GM06990 (cell line): ENCODE data around the gene MYT1.
"Not testable (repeated sequence)": the region's sequence is repeated elsewhere in the genome, so short reads cannot be mapped to it uniquely, and the experiment has no call there.

Experiments
- DNase-seq: peaks from one replicate; pipeline ENCODE4 v3.0.0-alpha.2; 2011; ENCODE audit not compliant: insufficient read length; ENCODE audit errors: extremely low read depth
- H3K27me3 ChIP-seq: replicated peaks from 2 replicates; pipeline ENCODE4 v1.6.0; 2011; ENCODE audit warnings: low read length; ENCODE audit not compliant: control insufficient read depth, insufficient read depth
- H3K36me3 ChIP-seq: 2 replicates; pipeline ENCODE4 v1.5.1; 2011; ENCODE audit warnings: low read length; ENCODE audit not compliant: control insufficient read depth, insufficient read depth
- H3K4me3 ChIP-seq: replicated peaks from 2 replicates; pipeline ENCODE4 v1.5.1; 2011; ENCODE audit warnings: low read depth, mild to moderate bottlenecking, control low read depth, low read length
- CTCF ChIP-seq: IDR thresholded peaks from 2 replicates; pipeline ENCODE4 v1.5.1; 2011; ENCODE audit warnings: low read length, control low read depth, mild to moderate bottlenecking, inconsistent platforms; ENCODE audit not compliant: insufficient read depth, poor library complexity, severe bottlenecking

Gene MYT1

DNA sequence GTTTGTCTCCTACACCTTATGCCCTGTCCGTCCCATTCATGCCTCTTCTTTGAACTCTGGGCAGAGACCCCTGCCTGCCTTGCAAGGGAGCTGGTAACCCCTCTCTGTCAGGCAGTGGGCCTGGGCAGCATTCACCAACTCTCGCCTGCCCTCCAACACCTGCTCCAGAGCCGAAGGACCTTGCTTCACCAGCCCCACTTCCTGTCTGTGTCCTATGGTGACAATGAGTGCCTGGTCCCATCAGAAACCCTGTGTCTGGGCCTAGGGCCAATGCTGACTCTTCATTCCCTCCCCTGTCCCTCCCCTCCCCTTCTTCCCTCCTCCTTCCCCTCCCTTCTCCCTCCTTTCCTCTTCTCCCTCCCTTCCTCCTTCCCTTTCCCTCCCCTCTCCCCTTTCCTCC is 68.5 kb downstream of the MYT1 start:
- no peak for TF ChIP-seq CTCF
- Histone ChIP-seq H3K36me3 (no peaks in the 10 kb centered on the region), H3K27me3 (no peaks in the 10 kb centered on the region; the same call in 1 of the 2 replicates), H3K4me3 (no peak overlapping the region)
- no peak for DNase-seq

GRCh38 chr20:64233725-64234124 is 69.5 kb downstream of the MYT1 start:
- DNase-seq: no peak
- Histone ChIP-seq H3K27me3 (no peaks in the 10 kb centered on the region), H3K36me3 (no peaks in the 10 kb centered on the region), H3K4me3 (no peak overlapping the region)
- no peak for TF ChIP-seq CTCF

DNA sequence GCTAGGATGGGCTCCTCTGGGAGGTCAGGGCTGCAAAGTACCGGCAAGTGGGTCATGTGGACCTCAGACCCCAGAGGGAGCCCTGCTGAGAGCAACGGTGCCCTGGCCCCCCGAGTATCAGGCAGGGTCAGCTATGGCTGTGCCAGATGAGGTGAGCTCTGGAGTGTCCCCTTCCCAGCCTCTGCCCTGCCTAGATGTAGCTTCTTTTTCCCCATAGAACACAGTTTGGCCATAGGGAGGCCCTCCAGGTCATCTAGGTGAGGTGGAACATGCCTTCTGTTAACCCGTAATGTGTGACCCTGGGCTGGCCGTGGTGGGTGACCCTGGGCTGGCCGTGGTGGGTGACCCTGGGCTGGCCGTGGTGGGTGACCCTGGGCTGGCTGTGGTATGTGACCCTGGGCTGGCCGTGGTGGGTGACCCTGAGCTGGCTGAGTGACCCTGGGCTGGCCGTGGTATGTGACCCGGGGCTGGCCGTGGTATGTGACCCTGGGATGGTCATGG is 70.1 kb downstream of the MYT1 start:
- no peaks in the 10 kb centered on the region for H3K27me3 ChIP-seq
- no peaks in the 10 kb centered on the region for H3K36me3 ChIP-seq
- TF ChIP-seq CTCF: no peak
- H3K4me3 ChIP-seq: no peak overlapping the region
- no peak for DNase-seq

DNA sequence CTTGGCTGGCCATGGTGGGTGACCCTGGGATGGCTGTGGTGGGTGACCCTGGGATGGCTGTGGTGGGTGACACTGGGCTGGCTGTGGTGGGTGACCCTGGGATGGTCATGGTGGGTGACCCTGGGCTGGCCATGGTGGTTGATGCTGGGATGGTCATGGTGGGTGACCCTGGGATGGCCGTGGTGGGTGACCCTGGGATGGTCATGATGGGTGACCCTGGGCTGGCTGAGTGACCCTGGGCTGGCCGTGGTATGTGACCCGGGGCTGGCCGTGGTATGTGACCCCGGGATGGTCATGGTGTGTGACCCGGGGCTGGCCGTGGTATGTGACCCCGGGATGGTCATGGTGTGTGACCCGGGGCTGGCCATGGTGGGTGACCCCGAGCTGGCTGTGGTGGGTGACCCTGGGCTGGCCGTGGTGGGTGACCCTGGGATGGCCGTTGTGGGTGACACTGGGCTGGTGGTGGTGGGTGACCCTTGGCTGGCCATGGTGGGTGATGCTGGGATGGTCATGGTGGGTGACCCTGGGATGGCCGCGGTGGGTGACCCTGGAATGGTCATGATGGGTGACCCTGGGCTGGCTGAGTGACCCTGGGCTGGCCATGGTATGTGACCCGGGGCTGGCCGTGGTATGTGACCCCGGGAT is 70.8 kb downstream of the MYT1 start:
- DNase-seq, H3K4me3 ChIP-seq, H3K36me3 ChIP-seq, H3K27me3 ChIP-seq: not testable (repeated sequence)

GRCh38 chr20:64236137-64237088 is 72.2 kb downstream of the MYT1 start:
- no peak for DNase-seq
- TF ChIP-seq CTCF: no peak
- Histone ChIP-seq H3K36me3 (no peaks in the 10 kb centered on the region), H3K4me3 (no peak overlapping the region), H3K27me3 (no peaks in the 10 kb centered on the region)

- H3K27me3 ChIP-seq: no peaks in the 10 kb centered on the region
- no peak for DNase-seq
- TF ChIP-seq CTCF: no peak
- H3K36me3 ChIP-seq: no peaks in the 10 kb centered on the region
- no peak overlapping the region for H3K4me3 ChIP-seq
These were observed 73.1 kb downstream of the MYT1 start for GRCh38 chr20:64237316-64237715.
